Ovary (tissue), 9 donors: ENCODE measurements around the gene ADSS2. TPM values are rescaled to one million over a fixed set of nuclear protein-coding genes. Genes with fewer than 3 reads are reported as not detected.

Experiments
- polyA plus RNA-seq, 2 donors: library from polyadenylated mRNA; stranded (reverse); fragments of 200-250 nt in 1 of 2; fragments of 350-450 nt in 1 of 2; fragmentation: Illumina TruSeq in 1 of 2; extraction: RNeasy Lipid Tissue Mini Kit (QIAGEN cat#74804) in 1 of 2; gene quantifications; one replicate each; pipeline ENCODE4 v1.2.3, GENCODE V29; 2013 to 2014
- total RNA-seq, 7 donors: library from RNA; depleted of rRNA in 2 of 7; stranded (reverse); fragments of >200 nt in 2 of 7; fragmentation: NEBNext Ultra II Directional in 3 of 7; extraction: Animal tissue kit (Norgen Biotek cat#: 25700) in 3 of 7; gene quantifications; one replicate each; pipeline versions ENCODE4 v1.1.0 to v1.2.4, GENCODE V29; 2016 to 2023
- donor health status: DM: no; HTN: no; CAD: no; lungs with moderate emphysema.
- donor health status: DM: no; HTN: no; CAD: no.
- donor health status: Bipolar disorder and iron deficiency.
- donor health status: DM: yes; HTN: yes; CAD: no.
- donor health status: DM: no; HTN: no; CAD: no.
- donor health status: DM: yes; HTN: yes; CAD: no.

The ADSS2 gene
- total and polyA plus RNA-seq, 9 donors, result 23.6 to 44.2 (median 29.8) TPM

Other genes starting within 250 kb of the ADSS2 start
- gene CATSPERE, start 9.4 kb upstream of the ADSS2 start, total RNA-seq, result 1 to 10 TPM; 1.7 to 3.2 (median 2.4) TPM
- gene CATSPERE, start 9.4 kb upstream of the ADSS2 start, polyA plus RNA-seq, result under 1 TPM; 0.70 to 0.87 TPM
- gene DESI2, start 201.2 kb upstream of the ADSS2 start, total RNA-seq, result 10 to 100 TPM; 20.4 to 33.4 (median 23.4) TPM
- 10 to 100 TPM; 12.5 to 29.0 TPM for gene DESI2, start 201.2 kb upstream of the ADSS2 start, polyA plus RNA-seq